Prostate gland (tissue), 2 donors: ENCODE data around the gene CYBC1. TPM values are rescaled to one million over a fixed set of nuclear protein-coding genes. Genes with fewer than 3 reads are reported as not detected.

Experiments used
- DNase-seq: peaks from one replicate; pipeline ENCODE4 v3.0.0-alpha.2; 2019; ENCODE audit warnings: low spot score
- H3K27ac ChIP-seq, 2 donors: fragments of 200-600 bp; sonication (generic); 2 replicates each; pipeline ENCODE4 v1.5.1; 2017 to 2019
- H3K27me3 ChIP-seq: fragments of 200-600 bp; sonication (generic); replicated peaks from 2 replicates; pipeline ENCODE4 v1.5.1; 2019; ENCODE audit not compliant: insufficient read depth
- H3K36me3 ChIP-seq, 2 donors: fragments of 200-600 bp; sonication (generic); 1 replicate in 1 of 2; 2 replicates in 1 of 2; pipeline versions ENCODE4 v1.5.1 to v1.8.1; 2017 to 2019
- H3K4me1 ChIP-seq: fragments of 200-600 bp; sonication (generic); replicated peaks from 2 replicates; pipeline ENCODE4 v1.5.1; 2019
- H3K4me3 ChIP-seq, 2 donors: fragments of 200-600 bp; sonication (generic); 2 replicates each; pipeline ENCODE4 v1.5.1; 2017 to 2019
- H3K9me3 ChIP-seq: fragments of 200-600 bp; sonication (generic); 2 replicates; pipeline ENCODE4 v1.5.1; 2017
- CTCF ChIP-seq, 4 experiments: fragments of 200-600 bp in 2 of 4; fragments of 450-650 bp in 2 of 4; sonication (generic) in 2 of 4; IDR thresholded peaks; 1 replicate in 3 of 4; 2 replicates in 1 of 4; pipeline ENCODE4 v1.5.1; 2016 to 2019; ENCODE audit warnings: antibody characterized with exemption in 4 of 4, mild to moderate bottlenecking in 2 of 4, moderate library complexity in 2 of 4
- POLR2A ChIP-seq: fragments of 450-650 bp; IDR thresholded peaks from one replicate; pipeline ENCODE4 v1.6.1; 2016; ENCODE audit warnings: antibody characterized with exemption, mild to moderate bottlenecking
- POLR2AphosphoS5 ChIP-seq: sonication (generic); formaldehyde crosslinking; IDR thresholded peaks from one replicate; pipeline ENCODE4 v1.6.1; 2017; ENCODE audit warnings: antibody characterized with exemption
- WGBS: methylation state at CpG from one replicate; pipeline ENCODE4 v1.1.5; 2018; 5-methylcytosine and 5-hydroxymethylcytosine counted together
- intact Hi-C: fragments of 100-400 bp; cut with DNase I; formaldehyde crosslinking; loops from one replicate; pipeline ENCODE4 v1.14.2; 2022
- total RNA-seq, 2 donors: library from RNA; depleted of rRNA; stranded (reverse); fragments of >200 nt; gene quantifications; one replicate each; pipeline ENCODE4 v1.1.0, GENCODE V29; 2016

CYBC1 gene
- total RNA-seq, 2 donors from 2014 or later: 74.3 to 81.8 TPM

GRCh38 chr17:82439194-82439828 is 11.2 kb downstream of the CYBC1 start:
- no peaks in the 10 kb centered on the region for H3K4me1 ChIP-seq
- 86% methylated on average over 25 of the region's 29 CpGs for WGBS
- H3K36me3 ChIP-seq: peaks cover 0 to 10% of the 10 kb centered on the region in 2 donors

GRCh38 chr17:82438401-82439193 is 12.0 kb downstream of the CYBC1 start:
- WGBS: 88% methylated on average over 25 of the region's 26 CpGs
- no peak overlapping the region for H3K4me3 ChIP-seq
- peaks cover 0 to 10% of the 10 kb centered on the region in 2 donors for H3K36me3 ChIP-seq
- no peak for TF ChIP-seq POLR2A
- TF ChIP-seq CTCF (IDR thresholded peaks at IDR 0.05): no peak
- TF ChIP-seq POLR2AphosphoS5: no peak
- H3K27me3 ChIP-seq: no peaks in the 10 kb centered on the region
- no peaks in the 10 kb centered on the region for H3K9me3 ChIP-seq
- no peak for DNase-seq
- no peak overlapping the region for H3K27ac ChIP-seq
- intact Hi-C loops: no loop called here
- H3K4me1 ChIP-seq: no peaks in the 10 kb centered on the region

More at GRCh38 chr17:82439194-82439828, 11.2 kb downstream of the CYBC1 start:
- intact Hi-C loops: no loop called here
- TF ChIP-seq POLR2A: no peak
- TF ChIP-seq POLR2AphosphoS5: no peak
- TF ChIP-seq CTCF (IDR thresholded peaks at IDR 0.05): no peak
- H3K9me3 ChIP-seq: no peaks in the 10 kb centered on the region
- DNase-seq: no peak
- no peak overlapping the region for H3K4me3 ChIP-seq
- no peaks in the 10 kb centered on the region for H3K27me3 ChIP-seq
- H3K27ac ChIP-seq: no peak overlapping the region

GRCh38 chr17:82437325-82437668 is 13.3 kb downstream of the CYBC1 start:
- no peak for DNase-seq
- 89% methylated on average over 17 of the region's 18 CpGs for WGBS
- H3K4me3 ChIP-seq: no peak overlapping the region
- H3K9me3 ChIP-seq: no peaks in the 10 kb centered on the region
- no peaks in the 10 kb centered on the region for H3K4me1 ChIP-seq
- TF ChIP-seq CTCF (IDR thresholded peaks at IDR 0.05) (no peak), POLR2AphosphoS5 (no peak), POLR2A (no peak)
- H3K27ac ChIP-seq: no peak overlapping the region
- H3K36me3 ChIP-seq: no peaks in the 10 kb centered on the region
- no peaks in the 10 kb centered on the region for H3K27me3 ChIP-seq
- intact Hi-C loops: no loop called here

- no peaks in the 10 kb centered on the region for H3K4me1 ChIP-seq
- WGBS: 86% methylated on average over 35 of the region's 36 CpGs
- H3K27ac ChIP-seq: no peak overlapping the region
- intact Hi-C loops: no loop called here
- no peak for DNase-seq
- no peaks in the 10 kb centered on the region for H3K9me3 ChIP-seq
- no peak overlapping the region for H3K4me3 ChIP-seq
- no peaks in the 10 kb centered on the region for H3K36me3 ChIP-seq
- TF ChIP-seq POLR2A: no peak
- no peak for TF ChIP-seq POLR2AphosphoS5
- no peak for TF ChIP-seq CTCF (IDR thresholded peaks at IDR 0.05)
- H3K27me3 ChIP-seq: no peaks in the 10 kb centered on the region
Measured at GRCh38 chr17:82436601-82437324, 13.8 kb downstream of the CYBC1 start.
